ENCODE data around the gene MUC6. TPM values are rescaled to one million over a fixed set of nuclear protein-coding genes. Genes with fewer than 3 reads are reported as not detected.

MUC6 gene
- total and polyA plus RNA-seq, 2 donors (not counting 3 experiments of a cell fraction or from before 2014, with no cell fraction given), result not detected

GRCh38 chr11:1002406-1002984 lies 34.0 kb downstream of the MUC6 start:
- H3K9ac ChIP-seq (replicated peaks; ENCODE audit: extremely low read depth, insufficient read depth, low read length), result no peak overlapping the region
- peaks cover 2% of the 10 kb centered on the region for H3K79me2 ChIP-seq (ENCODE audit: control insufficient read depth, insufficient read depth, low read length)
- no peak for DNase-seq (ENCODE audit: low read depth, low spot score)
- H3K4me1 ChIP-seq (ENCODE audit: control insufficient read depth, extremely low read depth, insufficient read depth, low read length), result no peaks in the 10 kb centered on the region
- no TSS peak for BruUV-seq (replicated peaks)
- H3K4me3 ChIP-seq (replicated peaks in 1 of 3; ENCODE audit: insufficient read depth in 1 of 3, low read depth in 1 of 3, low read length in 3 of 3), result no peak overlapping the region
- ChIA-PET CTCF (no interaction called here), POLR2A (no interaction called here)
- TF ChIP-seq POLR2AphosphoS5 (IDR thresholded peaks at IDR 0.05; ENCODE audit: insufficient read depth, low read depth, low read length), result no peak
- TF ChIP-seq GATA2 (IDR thresholded peaks at IDR 0.05; ENCODE audit: insufficient read depth, insufficient read length, low read depth, low read length), result no peak
- TF ChIP-seq EZH2 (IDR thresholded peaks at IDR 0.05; ENCODE audit: borderline replicate concordance, low read depth, low read length, severe bottlenecking), result no peak
- no peak for TF ChIP-seq POLR2A (IDR thresholded peaks at IDR 0.05; ENCODE audit: low read depth, low read length)
- TF ChIP-seq MAX (IDR thresholded peaks at IDR 0.05; ENCODE audit: insufficient read depth, insufficient read length), result no peak
- no peak for TF ChIP-seq MYC (IDR thresholded peaks at IDR 0.05; ENCODE audit: low read depth, low read length)
- TF ChIP-seq, protein P1, sequence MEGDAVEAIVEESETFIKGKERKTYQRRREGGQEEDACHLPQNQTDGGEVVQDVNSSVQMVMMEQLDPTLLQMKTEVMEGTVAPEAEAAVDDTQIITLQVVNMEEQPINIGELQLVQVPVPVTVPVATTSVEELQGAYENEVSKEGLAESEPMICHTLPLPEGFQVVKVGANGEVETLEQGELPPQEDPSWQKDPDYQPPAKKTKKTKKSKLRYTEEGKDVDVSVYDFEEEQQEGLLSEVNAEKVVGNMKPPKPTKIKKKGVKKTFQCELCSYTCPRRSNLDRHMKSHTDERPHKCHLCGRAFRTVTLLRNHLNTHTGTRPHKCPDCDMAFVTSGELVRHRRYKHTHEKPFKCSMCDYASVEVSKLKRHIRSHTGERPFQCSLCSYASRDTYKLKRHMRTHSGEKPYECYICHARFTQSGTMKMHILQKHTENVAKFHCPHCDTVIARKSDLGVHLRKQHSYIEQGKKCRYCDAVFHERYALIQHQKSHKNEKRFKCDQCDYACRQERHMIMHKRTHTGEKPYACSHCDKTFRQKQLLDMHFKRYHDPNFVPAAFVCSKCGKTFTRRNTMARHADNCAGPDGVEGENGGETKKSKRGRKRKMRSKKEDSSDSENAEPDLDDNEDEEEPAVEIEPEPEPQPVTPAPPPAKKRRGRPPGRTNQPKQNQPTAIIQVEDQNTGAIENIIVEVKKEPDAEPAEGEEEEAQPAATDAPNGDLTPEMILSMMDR (IDR thresholded peaks at IDR 0.05; ENCODE audit: extremely low read depth in 1 of 2, insufficient read depth in 1 of 2, low read depth in 1 of 2, low read length in 2 of 2), result no peak
- no peak for TF ChIP-seq JUN (IDR thresholded peaks at IDR 0.05; ENCODE audit: borderline replicate concordance, insufficient read depth, insufficient read length, low read depth)
- no peak for TF ChIP-seq FOS (IDR thresholded peaks at IDR 0.05; ENCODE audit: borderline replicate concordance, insufficient read depth, low read length)
- H3K27ac ChIP-seq (ENCODE audit: insufficient read depth, low read depth, low read length), result no peak overlapping the region
- peaks cover 0 to 39% of the 10 kb centered on the region in 2 experiments for H3K36me3 ChIP-seq (ENCODE audit: control insufficient read depth in 2 of 2, extremely low read depth in 1 of 2, insufficient read depth in 2 of 2, low read length in 2 of 2)
- H3K9me3 ChIP-seq (replicated peaks; ENCODE audit: control insufficient read depth, insufficient read depth, low read length), result no peaks in the 10 kb centered on the region
- dilution Hi-C loops (cut with MboI; ENCODE audit: extremely low pct_ligation_motif_present, low sequenced_read_pairs) (no loop called here), intact Hi-C loops (cut with micrococcal nuclease) (no loop called here)
- no peaks in the 10 kb centered on the region for H3K27me3 ChIP-seq (ENCODE audit: control insufficient read depth in 2 of 2, insufficient read depth in 2 of 2, low read length in 2 of 2)
- no peaks in the 10 kb centered on the region for H4K20me1 ChIP-seq (replicated peaks; ENCODE audit: control insufficient read depth, extremely low read depth, insufficient read depth, low read length)
- no peak overlapping the region for H2AFZ ChIP-seq (ENCODE audit: low read depth, low read length)
- H3K9me1 ChIP-seq (replicated peaks; ENCODE audit: control insufficient read depth, extremely low read depth, insufficient read depth, low read length), result no peaks in the 10 kb centered on the region
- no peak overlapping the region for H3K4me2 ChIP-seq (ENCODE audit: insufficient read depth, low read length)
- no peak for FAIRE-seq
